Measurements from ENCODE around the gene JPH3.

- TF ChIP-seq GATA3 (IDR thresholded peaks at IDR 0.05; ENCODE audit: low read depth, low read length) (no peak), GATA2 (IDR thresholded peaks at IDR 0.05; ENCODE audit: low read depth, low read length) (no peak)
These were observed 86.8 kb downstream of the JPH3 start for GRCh38 chr16:87688876-87689815.

Data from SH-SY5Y (cell line).